Esophagus squamous epithelium (tissue), 4 donors: Measurements from ENCODE around the gene TAOK1.

Experiments
- CTCF ChIP-seq, 6 experiments: fragments of 450-650 bp in 4 of 6; fragments of 200-600 bp in 2 of 6; sonication (generic) in 2 of 6; IDR thresholded peaks; one replicate each; pipeline ENCODE4 v1.5.1; 2016 to 2019; ENCODE audit warnings: antibody characterized with exemption in 6 of 6, mild to moderate bottlenecking in 4 of 6, moderate library complexity in 4 of 6
- POLR2A ChIP-seq, 4 donors: fragments of 450-650 bp; IDR thresholded peaks; one replicate each; pipeline ENCODE4 v1.6.1; 2017; ENCODE audit warnings: antibody characterized with exemption in 4 of 4, mild to moderate bottlenecking in 4 of 4, moderate library complexity in 3 of 4

GRCh38 chr17:29461483-29462206 lies 71.5 kb downstream of the TAOK1 start:
- TF ChIP-seq CTCF (IDR thresholded peaks at IDR 0.05) (no peak), POLR2A (IDR thresholded peaks at IDR 0.05) (no peak)
